K562 (cell line): ENCODE results near the gene KIF26B.

Experiments
- CHD2 ChIP-seq: IDR thresholded peaks from 2 replicates; pipeline ENCODE4 v1.6.1; 2011; ENCODE audit warnings: low read depth, low read length
- EZH2 ChIP-seq: IDR thresholded peaks from 2 replicates; pipeline ENCODE4 v1.6.1; 2012; ENCODE audit warnings: low read depth, mild to moderate bottlenecking, inconsistent platforms, low read length, borderline replicate concordance
- LARP7 ChIP-seq: fragments of 450-650 bp; IDR thresholded peaks from 2 replicates; pipeline ENCODE4 v1.6.1; 2016
- NFXL1 ChIP-seq: fragments of 450-650 bp; formaldehyde crosslinking; IDR thresholded peaks from 2 replicates; pipeline ENCODE4 v1.4.0; 2021; ENCODE audit warnings: mild to moderate bottlenecking
- NR2C2 ChIP-seq, 2 experiments: fragments of 200-800 bp in 1 of 2; sonication (Bioruptor generic) in 1 of 2; sonication (generic) in 1 of 2; formaldehyde crosslinking in 1 of 2; IDR thresholded peaks; 2 replicates each; pipeline versions ENCODE4 v1.6.1 to v1.8.0; 2016 to 2022; ENCODE audit warnings: mild to moderate bottlenecking in 1 of 2, missing compliant biosample characterization in 1 of 2, missing genetic modification characterization in 1 of 2, missing genetic modification reagents in 1 of 2
- POLR2AphosphoS2 ChIP-seq: IDR thresholded peaks from 2 replicates; pipeline ENCODE4 v1.6.1; 2012; ENCODE audit warnings: low read length, improper control_type of control experiment
- RAD21 ChIP-seq, 2 experiments: fragments of 250-450 bp in 1 of 2; fragments of 450-650 bp in 1 of 2; sonication (Bioruptor Pico) in 1 of 2; formaldehyde crosslinking in 1 of 2; IDR thresholded peaks in 1 of 2; conservative IDR thresholded peaks in 1 of 2; 2 replicates each; pipeline versions ENCODE4 v1.4.0 to v1.8.0; 2020 to 2022; ENCODE audit warnings: mild to moderate bottlenecking in 2 of 2, moderate library complexity in 1 of 2
- YY1 ChIP-seq, 3 experiments: IDR thresholded peaks; 2 replicates each; pipeline ENCODE4 v1.6.1; 2011; ENCODE audit warnings: low read length in 2 of 3, mild to moderate bottlenecking in 2 of 3, moderate library complexity in 2 of 3, borderline replicate concordance in 1 of 3, control low read depth in 1 of 3, low read depth in 1 of 3; ENCODE audit not compliant: insufficient read depth in 3 of 3, insufficient replicate concordance in 2 of 3, control insufficient read depth in 1 of 3, insufficient read length in 1 of 3; ENCODE audit errors: extremely low read depth in 1 of 3
- ZKSCAN8 ChIP-seq: fragments of 200-800 bp; sonication (Bioruptor generic); IDR thresholded peaks from 2 replicates; pipeline ENCODE4 v1.6.1; 2016; ENCODE audit warnings: missing genetic modification characterization, missing compliant biosample characterization
- ZZZ3 ChIP-seq: fragments of 450-650 bp; IDR thresholded peaks from 2 replicates; pipeline ENCODE4 v1.6.1; 2016; ENCODE audit warnings: antibody characterized with exemption, mild to moderate bottlenecking, moderate library complexity
- TF ChIP-seq, protein P1 (sequence below), 3 experiments: IDR thresholded peaks in 2 of 3; conservative IDR thresholded peaks in 1 of 3; 2 replicates each; pipeline ENCODE4 v1.5.1; 2011 to 2012; ENCODE audit warnings: low read length in 3 of 3, mild to moderate bottlenecking in 3 of 3, control low read depth in 2 of 3, improper control_type of control experiment in 1 of 3, inconsistent platforms in 1 of 3, low read depth in 1 of 3, mixed read lengths in 1 of 3, moderate library complexity in 1 of 3; ENCODE audit not compliant: insufficient read depth in 2 of 3
- TF ChIP-seq, protein P2 (sequence below): IDR thresholded peaks from 3 replicates; pipeline ENCODE4 v1.6.1; 2011; ENCODE audit warnings: borderline replicate concordance, mild to moderate bottlenecking; ENCODE audit not compliant: insufficient read length, insufficient read depth
- TF ChIP-seq, protein P3 (sequence below): sonication (generic); formaldehyde crosslinking; IDR thresholded peaks from 2 replicates; pipeline ENCODE4 v1.8.0; 2022; ENCODE audit warnings: mild to moderate bottlenecking, missing genetic modification reagents

DNA sequence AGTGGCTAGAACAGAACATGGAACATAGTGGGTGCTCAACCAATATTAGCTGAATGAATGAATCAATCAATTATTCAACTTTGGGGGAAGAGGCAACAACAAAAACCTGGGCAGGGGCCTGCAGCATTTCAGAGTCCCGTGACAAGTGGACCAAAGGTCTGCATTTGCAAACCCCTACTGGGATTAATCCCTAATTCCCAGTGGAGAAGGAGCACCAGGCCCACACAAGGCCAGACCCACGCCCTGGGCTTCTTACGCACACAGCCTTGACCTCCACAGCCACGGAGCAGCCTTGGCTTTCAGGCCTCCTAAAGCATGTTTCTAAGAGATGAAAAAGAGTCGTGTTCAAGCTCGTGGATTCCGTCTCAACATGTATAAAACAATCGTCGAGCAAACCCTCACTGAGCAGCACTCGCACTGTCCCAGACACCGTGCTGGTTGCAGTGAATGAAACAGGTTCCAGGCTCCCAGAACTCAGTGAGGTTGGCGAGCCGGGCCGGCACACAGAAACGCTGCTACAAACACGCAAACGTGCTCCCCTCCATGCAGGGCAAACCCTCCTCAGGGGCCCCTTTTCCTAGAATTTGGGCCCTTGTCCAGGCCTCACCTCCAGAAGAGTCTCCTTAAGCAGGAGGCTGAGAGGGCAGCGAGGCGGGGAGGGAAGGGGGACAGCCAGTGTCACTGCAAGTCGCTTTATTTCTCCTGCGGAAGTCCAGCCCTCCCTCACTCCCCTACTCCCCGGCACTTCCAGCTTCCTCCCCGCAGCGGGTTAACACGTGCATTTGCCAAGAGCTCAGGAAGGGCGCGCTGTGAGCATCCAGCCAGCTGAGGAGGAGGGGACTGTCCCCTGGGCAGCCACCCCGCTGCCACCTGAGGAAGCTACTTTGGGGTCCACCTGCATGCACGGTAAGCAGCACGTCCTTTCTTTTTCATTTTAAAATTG lies 556.4 kb downstream of the KIF26B start:
- TF ChIP-seq CHD2 = no peak
- no peak for TF ChIP-seq LARP7
- TF ChIP-seq ZKSCAN8 (CRISPR knock-in tag) = no peak
- no peak for TF ChIP-seq POLR2AphosphoS2
- TF ChIP-seq, protein P1, sequence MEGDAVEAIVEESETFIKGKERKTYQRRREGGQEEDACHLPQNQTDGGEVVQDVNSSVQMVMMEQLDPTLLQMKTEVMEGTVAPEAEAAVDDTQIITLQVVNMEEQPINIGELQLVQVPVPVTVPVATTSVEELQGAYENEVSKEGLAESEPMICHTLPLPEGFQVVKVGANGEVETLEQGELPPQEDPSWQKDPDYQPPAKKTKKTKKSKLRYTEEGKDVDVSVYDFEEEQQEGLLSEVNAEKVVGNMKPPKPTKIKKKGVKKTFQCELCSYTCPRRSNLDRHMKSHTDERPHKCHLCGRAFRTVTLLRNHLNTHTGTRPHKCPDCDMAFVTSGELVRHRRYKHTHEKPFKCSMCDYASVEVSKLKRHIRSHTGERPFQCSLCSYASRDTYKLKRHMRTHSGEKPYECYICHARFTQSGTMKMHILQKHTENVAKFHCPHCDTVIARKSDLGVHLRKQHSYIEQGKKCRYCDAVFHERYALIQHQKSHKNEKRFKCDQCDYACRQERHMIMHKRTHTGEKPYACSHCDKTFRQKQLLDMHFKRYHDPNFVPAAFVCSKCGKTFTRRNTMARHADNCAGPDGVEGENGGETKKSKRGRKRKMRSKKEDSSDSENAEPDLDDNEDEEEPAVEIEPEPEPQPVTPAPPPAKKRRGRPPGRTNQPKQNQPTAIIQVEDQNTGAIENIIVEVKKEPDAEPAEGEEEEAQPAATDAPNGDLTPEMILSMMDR (IDR thresholded peaks at IDR 0.05 in 2 of 3, conservative IDR thresholded peaks at IDR 0.05 in 1 of 3; ENCODE audit: insufficient read depth in 2 of 3, low read depth in 1 of 3, low read length in 3 of 3) = no peak
- TF ChIP-seq RAD21 (CRISPR knock-in tag; conservative IDR thresholded peaks at IDR 0.05 in 1 of 2, IDR thresholded peaks at IDR 0.05 in 1 of 2) = no peak
- no peak for TF ChIP-seq NR2C2 (CRISPR knock-in tag; IDR thresholded peaks at IDR 0.05)
- TF ChIP-seq NR2C2 (tag; IDR thresholded peaks at IDR 0.05) = no peak
- no peak for TF ChIP-seq YY1 (IDR thresholded peaks at IDR 0.05; ENCODE audit: borderline replicate concordance in 1 of 3, control insufficient read depth in 1 of 3, extremely low read depth in 1 of 3, insufficient read depth in 3 of 3, insufficient read length in 1 of 3, insufficient replicate concordance in 2 of 3, low read depth in 1 of 3, low read length in 2 of 3)
- TF ChIP-seq, protein P2, sequence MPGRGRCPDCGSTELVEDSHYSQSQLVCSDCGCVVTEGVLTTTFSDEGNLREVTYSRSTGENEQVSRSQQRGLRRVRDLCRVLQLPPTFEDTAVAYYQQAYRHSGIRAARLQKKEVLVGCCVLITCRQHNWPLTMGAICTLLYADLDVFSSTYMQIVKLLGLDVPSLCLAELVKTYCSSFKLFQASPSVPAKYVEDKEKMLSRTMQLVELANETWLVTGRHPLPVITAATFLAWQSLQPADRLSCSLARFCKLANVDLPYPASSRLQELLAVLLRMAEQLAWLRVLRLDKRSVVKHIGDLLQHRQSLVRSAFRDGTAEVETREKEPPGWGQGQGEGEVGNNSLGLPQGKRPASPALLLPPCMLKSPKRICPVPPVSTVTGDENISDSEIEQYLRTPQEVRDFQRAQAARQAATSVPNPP = no peak
- TF ChIP-seq EZH2 = no peak
- no peak for TF ChIP-seq NFXL1 (CRISPR knock-in tag)
- TF ChIP-seq, protein P3, sequence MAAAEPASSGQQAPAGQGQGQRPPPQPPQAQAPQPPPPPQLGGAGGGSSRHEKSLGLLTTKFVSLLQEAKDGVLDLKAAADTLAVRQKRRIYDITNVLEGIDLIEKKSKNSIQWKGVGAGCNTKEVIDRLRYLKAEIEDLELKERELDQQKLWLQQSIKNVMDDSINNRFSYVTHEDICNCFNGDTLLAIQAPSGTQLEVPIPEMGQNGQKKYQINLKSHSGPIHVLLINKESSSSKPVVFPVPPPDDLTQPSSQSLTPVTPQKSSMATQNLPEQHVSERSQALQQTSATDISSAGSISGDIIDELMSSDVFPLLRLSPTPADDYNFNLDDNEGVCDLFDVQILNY = no peak
- TF ChIP-seq ZZZ3 = no peak
